Measurements from ENCODE around the gene INTS15. TPM values are rescaled to one million over a fixed set of nuclear protein-coding genes. Genes with fewer than 3 reads are reported as not detected.

Gene INTS15
- total and polyA plus RNA-seq, 10 of the 15 experiments (the other 5 are each of a cell fraction or from before 2014, with no cell fraction given), result 0.89 to 28.2 (median 16.8) TPM

- DNase-seq (ENCODE audit: low read depth, low spot score) (no peak), FAIRE-seq (no peak), ATAC-seq (no peak)
- in situ Hi-C loops (cut with MboI) (no loop called here), intact Hi-C loops (cut with micrococcal nuclease; ENCODE audit: unreplicated experiment) (no loop called here)
- Histone ChIP-seq H2AFZ (ENCODE audit: control insufficient read depth, low read depth, low read length) (no peak overlapping the region), H3K4me3 (no peak overlapping the region), H3K4me1 (ENCODE audit: control insufficient read depth, insufficient read depth, low read length) (peaks cover 9% of the 10 kb centered on the region; the same call in 1 of the 2 replicates), H3K79me2 (ENCODE audit: control insufficient read depth, insufficient read depth, low read length) (peaks cover 21% of the 10 kb centered on the region), H3K36me3 (ENCODE audit: control insufficient read depth in 2 of 2, insufficient read depth in 2 of 2, low read length in 1 of 2) (no peaks in the 10 kb centered on the region), H3K4me2 (ENCODE audit: control insufficient read depth, insufficient read depth) (no peak overlapping the region), H3K27ac (ENCODE audit: control insufficient read depth, insufficient read depth) (no peak overlapping the region), H3K9me3 (replicated peaks; ENCODE audit: control insufficient read depth, insufficient read depth, low read length) (no peaks in the 10 kb centered on the region; the same call in 2 of the 3 replicates), H4K20me1 (ENCODE audit: control insufficient read depth, insufficient read depth) (no peaks in the 10 kb centered on the region; the same call in 1 of the 2 replicates), H3K9ac (ENCODE audit: control insufficient read depth, insufficient read depth, low read length) (no peak overlapping the region), H3K27me3 (replicated peaks in 1 of 2; ENCODE audit: control insufficient read depth in 2 of 2, insufficient read depth in 2 of 2, low read length in 1 of 2) (no peaks in the 10 kb centered on the region)
- ChIA-PET SMC1A (ENCODE audit: uncharacterized antibody, unreplicated experiment) (no interaction called here), POLR2A (no interaction called here), CTCF (no interaction called here), RAD21 (ENCODE audit: unreplicated experiment) (no interaction called here)
- TF ChIP-seq BCLAF1 (IDR thresholded peaks at IDR 0.05), result no peak
- no peak for TF ChIP-seq ATF7 (IDR thresholded peaks at IDR 0.05; ENCODE audit: low read depth)
- no peak for TF ChIP-seq EZH2 (IDR thresholded peaks at IDR 0.05; ENCODE audit: borderline replicate concordance, control insufficient read depth, low read depth, low read length)
- no peak for TF ChIP-seq E2F8 (IDR thresholded peaks at IDR 0.05; ENCODE audit: low read depth, partially characterized antibody)
- no peak for TF ChIP-seq ASH2L (IDR thresholded peaks at IDR 0.05; ENCODE audit: borderline replicate concordance, low read depth)
- 79% methylated on average over 8 of the region's 8 CpGs for WGBS (ENCODE audit: insufficient coverage, insufficient replicate concordance, low lambda C conversion rate, missing lambda C conversion rate)
- BruUV-seq (replicated peaks), result no TSS peak
These were observed 44.2 kb downstream of the INTS15 start for GRCh38 chr7:6634021-6634420.
